Mesendoderm (in vitro differentiated cells): ENCODE measurements around the gene RPS6KA5.
A peak's percentile ranks its signal among the peaks of the same experiment; 100 is the strongest.

Source experiments
- DNase-seq: peaks from one replicate; pipeline ENCODE4 v3.0.0; 2013
- H2AK5ac ChIP-seq: 2 replicates; pipeline ENCODE4 v1.6.1; 2013; ENCODE audit warnings: low read length, inconsistent platforms
- H2BK120ac ChIP-seq: 2 replicates; pipeline ENCODE4 v1.6.1; 2013; ENCODE audit warnings: low read depth, mild to moderate bottlenecking, low read length, moderate library complexity, mixed read lengths
- H2BK15ac ChIP-seq: replicated peaks from 2 replicates; pipeline ENCODE4 v1.6.1; 2013; ENCODE audit warnings: low read depth, mild to moderate bottlenecking, moderate library complexity
- H2BK5ac ChIP-seq: 2 replicates; pipeline ENCODE4 v1.6.1; 2013; ENCODE audit warnings: low read length, inconsistent platforms
- H3K18ac ChIP-seq: 2 replicates; pipeline ENCODE4 v1.6.1; 2013; ENCODE audit warnings: mild to moderate bottlenecking, low read length, mixed read lengths
- H3K23ac ChIP-seq: one replicate; pipeline ENCODE4 v1.6.1; 2013; ENCODE audit warnings: low read length
- H3K27ac ChIP-seq: 2 replicates; pipeline ENCODE4 v1.5.1; 2013; ENCODE audit warnings: low read depth, mild to moderate bottlenecking, inconsistent platforms, low read length, moderate library complexity
- H3K27me3 ChIP-seq: 2 replicates; pipeline ENCODE4 v1.6.1; 2013; ENCODE audit warnings: low read length, control low read depth, mild to moderate bottlenecking, inconsistent platforms; ENCODE audit not compliant: insufficient read depth, poor library complexity
- H3K36me3 ChIP-seq: 2 replicates; pipeline ENCODE4 v1.6.1; 2013; ENCODE audit warnings: low read length, inconsistent platforms; ENCODE audit not compliant: control insufficient read depth, insufficient read depth
- H3K4ac ChIP-seq: one replicate; pipeline ENCODE4 v1.6.1; 2013; ENCODE audit warnings: low read depth, mild to moderate bottlenecking, low read length, moderate library complexity
- H3K4me1 ChIP-seq: 2 replicates; pipeline ENCODE4 v1.6.1; 2013; ENCODE audit warnings: low read depth, low read length, inconsistent platforms; ENCODE audit not compliant: control insufficient read depth
- H3K4me2 ChIP-seq: 2 replicates; pipeline ENCODE4 v1.6.1; 2013; ENCODE audit warnings: low read length
- H3K4me3 ChIP-seq: 2 replicates; pipeline ENCODE4 v1.5.1; 2013; ENCODE audit warnings: mild to moderate bottlenecking, low read length
- H3K56ac ChIP-seq: one replicate; pipeline ENCODE4 v1.6.1; 2013; ENCODE audit warnings: low read length
- H3K79me1 ChIP-seq: 2 replicates; pipeline ENCODE4 v1.6.1; 2013; ENCODE audit warnings: low read length, inconsistent platforms
- H3K79me2 ChIP-seq: 2 replicates; pipeline ENCODE4 v1.6.1; 2013; ENCODE audit warnings: mild to moderate bottlenecking, low read length; ENCODE audit not compliant: control insufficient read depth, insufficient read depth
- H3K9ac ChIP-seq: 2 replicates; pipeline ENCODE4 v1.6.1; 2013; ENCODE audit warnings: low read length, inconsistent platforms
- H4K5ac ChIP-seq: one replicate; pipeline ENCODE4 v1.6.1; 2013; ENCODE audit warnings: low read length
- H4K8ac ChIP-seq: one replicate; pipeline ENCODE4 v1.6.1; 2013; ENCODE audit warnings: low read depth, mild to moderate bottlenecking, control low read depth, low read length, moderate library complexity
- WGBS: extraction: QIAGEN DNeasy Blood & Tissue Kit; methylation state at CpG from one replicate; pipeline ENCODE4 v1.1.7; 2013; ENCODE audit warnings: low lambda C conversion rate, missing lambda C conversion rate; ENCODE audit not compliant: insufficient coverage; ENCODE audit errors: extremely low coverage; 5-methylcytosine and 5-hydroxymethylcytosine counted together

RPS6KA5 gene

DNA sequence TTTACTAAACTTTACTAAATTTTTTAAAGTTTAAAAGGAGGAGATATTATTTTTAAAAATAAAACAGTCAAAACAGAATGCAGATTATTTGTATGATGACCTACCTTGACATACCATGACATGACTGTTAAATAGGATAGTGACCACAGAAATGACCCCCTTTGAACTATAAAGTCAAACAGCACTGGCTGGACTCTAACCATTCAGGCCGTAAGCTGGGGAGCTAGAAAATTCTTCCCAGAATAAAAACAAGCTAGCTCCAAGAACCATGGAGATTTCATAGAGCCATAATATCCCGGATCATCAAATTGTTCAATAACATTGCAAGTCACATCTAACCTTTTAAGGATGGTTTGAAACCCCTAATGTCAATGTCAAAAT is 50.3 kb downstream of the RPS6KA5 start:
- H2BK15ac ChIP-seq = no peak overlapping the region
- no CpG with 5 or more reads among the region's 2 CpGs for WGBS

DNA sequence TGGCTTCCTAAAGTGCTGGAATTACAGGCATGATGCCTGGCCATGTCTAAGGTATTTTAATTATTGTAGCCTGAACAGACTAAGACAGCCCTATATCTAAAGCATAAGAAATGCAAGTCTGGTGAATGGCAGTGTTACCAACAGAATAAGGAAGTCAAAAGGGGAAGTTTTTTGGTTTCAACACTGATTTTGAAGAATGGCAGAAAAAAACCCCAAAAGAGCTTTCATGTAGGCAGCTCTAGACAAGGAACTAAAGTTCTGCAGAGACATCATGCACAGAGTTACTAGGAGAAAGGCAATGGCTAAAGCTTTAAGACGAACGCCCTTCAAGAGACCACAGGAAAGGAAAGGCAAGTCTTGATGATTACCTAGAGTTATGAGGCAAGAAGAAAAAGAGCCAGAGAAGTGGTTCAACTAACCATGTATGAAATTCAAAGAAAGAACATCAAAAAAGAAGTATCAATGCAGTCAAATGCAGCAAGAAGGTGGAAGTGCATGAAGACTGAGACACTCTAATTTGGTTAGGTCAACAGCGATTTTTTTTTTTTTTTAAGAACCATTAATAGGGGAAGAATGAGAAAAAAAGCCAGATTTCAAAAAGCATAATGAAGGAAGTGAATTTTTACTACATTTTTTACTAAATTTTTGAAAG is 50.8 kb downstream of the RPS6KA5 start:
- Histone ChIP-seq H3K79me1 (no peaks in the 10 kb centered on the region), H3K36me3 (no peaks in the 10 kb centered on the region), H2BK5ac (no peak overlapping the region), H3K9ac (no peak overlapping the region), H3K4me2 (no peak overlapping the region), H2BK15ac (no peak overlapping the region), H3K27ac (no peak overlapping the region), H3K18ac (no peak overlapping the region), H3K79me2 (no peaks in the 10 kb centered on the region), H3K4ac (no peak overlapping the region), H4K5ac (no peak overlapping the region), H3K27me3 (no peaks in the 10 kb centered on the region), H3K23ac (no peak overlapping the region), H3K4me3 (no peak overlapping the region), H3K4me1 (no peaks in the 10 kb centered on the region), H2BK120ac (no peak overlapping the region), H2AK5ac (no peak overlapping the region), H3K56ac (no peak overlapping the region), H4K8ac (no peak overlapping the region)
- no CpG with 5 or more reads among the region's 3 CpGs for WGBS
- DNase-seq = no peak

More for the DNA sequence above, 50.3 kb downstream of the RPS6KA5 start:
- no peak for DNase-seq
- no peak overlapping the region for H3K18ac ChIP-seq
- H3K9ac ChIP-seq = no peak overlapping the region
- no peak overlapping the region for H2BK5ac ChIP-seq
- H3K4me1 ChIP-seq = no peaks in the 10 kb centered on the region
- no peak overlapping the region for H3K4ac ChIP-seq
- no peak overlapping the region for H4K8ac ChIP-seq
- no peaks in the 10 kb centered on the region for H3K79me2 ChIP-seq
- no peak overlapping the region for H2AK5ac ChIP-seq
- no peak overlapping the region for H3K4me2 ChIP-seq
- H3K23ac ChIP-seq = no peak overlapping the region
- H3K56ac ChIP-seq = no peak overlapping the region
- no peak overlapping the region for H4K5ac ChIP-seq
- H3K79me1 ChIP-seq = no peaks in the 10 kb centered on the region
- no peak overlapping the region for H3K27ac ChIP-seq
- H2BK120ac ChIP-seq = no peak overlapping the region
- no peaks in the 10 kb centered on the region for H3K27me3 ChIP-seq
- H3K36me3 ChIP-seq = no peaks in the 10 kb centered on the region
- H3K4me3 ChIP-seq = no peak overlapping the region

- Histone ChIP-seq H3K9ac (no peak overlapping the region), H2AK5ac (no peak overlapping the region), H3K4me2 (no peak overlapping the region), H3K23ac (no peak overlapping the region), H4K5ac (no peak overlapping the region), H2BK15ac (no peak overlapping the region), H3K4me1 (no peaks in the 10 kb centered on the region), H3K56ac (no peak overlapping the region), H2BK120ac (no peak overlapping the region), H3K79me1 (no peaks in the 10 kb centered on the region), H3K4ac (no peak overlapping the region), H3K79me2 (no peaks in the 10 kb centered on the region), H3K18ac (no peak overlapping the region), H4K8ac (no peak overlapping the region), H3K4me3 (no peak overlapping the region), H3K27ac (no peak overlapping the region), H3K27me3 (no peaks in the 10 kb centered on the region), H2BK5ac (no peak overlapping the region), H3K36me3 (no peaks in the 10 kb centered on the region)
- no peak for DNase-seq
- no CpG with 5 or more reads among the region's 2 CpGs for WGBS
Measured at GRCh38 chr14:91008759-91009409, 51.6 kb downstream of the RPS6KA5 start.

- H3K4me3 ChIP-seq = no peak overlapping the region
- H3K4ac ChIP-seq = no peak overlapping the region
- H3K4me1 ChIP-seq = no peaks in the 10 kb centered on the region
- H3K9ac ChIP-seq = no peak overlapping the region
- H2BK15ac ChIP-seq = no peak overlapping the region
- no peak for DNase-seq
- no peak overlapping the region for H2BK5ac ChIP-seq
- H3K23ac ChIP-seq = no peak overlapping the region
- no peaks in the 10 kb centered on the region for H3K79me2 ChIP-seq
- H3K56ac ChIP-seq = no peak overlapping the region
- no peaks in the 10 kb centered on the region for H3K27me3 ChIP-seq
- H2BK120ac ChIP-seq = no peak overlapping the region
- H4K5ac ChIP-seq = no peak overlapping the region
- H4K8ac ChIP-seq = no peak overlapping the region
- no peaks in the 10 kb centered on the region for H3K79me1 ChIP-seq
- no peak overlapping the region for H3K18ac ChIP-seq
- no peaks in the 10 kb centered on the region for H3K36me3 ChIP-seq
- H2AK5ac ChIP-seq = no peak overlapping the region
- no peak overlapping the region for H3K27ac ChIP-seq
- no peak overlapping the region for H3K4me2 ChIP-seq
Measured at GRCh38 chr14:91005716-91006115, 54.7 kb downstream of the RPS6KA5 start.

- no peak overlapping the region for H3K18ac ChIP-seq
- H3K27me3 ChIP-seq = no peaks in the 10 kb centered on the region
- H2BK5ac ChIP-seq = no peak overlapping the region
- H2AK5ac ChIP-seq = no peak overlapping the region
- no peak overlapping the region for H3K4me3 ChIP-seq
- H4K5ac ChIP-seq = no peak overlapping the region
- H3K79me1 ChIP-seq = no peaks in the 10 kb centered on the region
- no peak overlapping the region for H3K4me2 ChIP-seq
- no peak overlapping the region for H2BK120ac ChIP-seq
- no peaks in the 10 kb centered on the region for H3K79me2 ChIP-seq
- no peaks in the 10 kb centered on the region for H3K4me1 ChIP-seq
- H2BK15ac ChIP-seq = no peak overlapping the region
- H3K27ac ChIP-seq = no peak overlapping the region
- no peak for DNase-seq
- no peak overlapping the region for H3K56ac ChIP-seq
- no peaks in the 10 kb centered on the region for H3K36me3 ChIP-seq
- no peak overlapping the region for H3K23ac ChIP-seq
- H4K8ac ChIP-seq = no peak overlapping the region
- no peak overlapping the region for H3K4ac ChIP-seq
- no peak overlapping the region for H3K9ac ChIP-seq
Measured at GRCh38 chr14:91004987-91005386, 55.5 kb downstream of the RPS6KA5 start.

DNA sequence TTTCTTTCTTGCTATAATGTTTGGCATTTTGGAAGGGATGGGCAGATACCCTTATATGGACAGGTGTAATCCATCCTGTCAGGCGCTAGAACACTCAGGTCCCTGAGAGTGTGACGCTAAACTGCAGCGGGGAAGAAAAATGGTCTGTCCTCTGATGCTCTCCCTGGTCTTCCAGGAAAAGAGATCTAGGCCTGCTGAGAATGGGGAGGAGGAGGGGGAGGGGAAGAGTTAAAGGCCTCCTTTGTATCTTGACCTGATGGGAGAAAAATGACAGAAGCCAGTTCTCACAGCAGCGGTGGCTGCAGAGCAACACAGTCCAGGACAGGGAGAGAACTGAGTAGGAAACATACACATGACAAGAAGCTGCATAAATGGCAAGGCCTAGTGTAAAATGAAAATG is 61.1 kb downstream of the RPS6KA5 start:
- no peak overlapping the region for H3K18ac ChIP-seq
- H3K4me1 ChIP-seq = no peaks in the 10 kb centered on the region
- WGBS = no CpG with 5 or more reads among the region's 4 CpGs
- no peak overlapping the region for H3K9ac ChIP-seq
- H3K4ac ChIP-seq = no peak overlapping the region
- H2BK120ac ChIP-seq = no peak overlapping the region
- H3K4me3 ChIP-seq = no peak overlapping the region
- no peak overlapping the region for H3K56ac ChIP-seq
- H4K8ac ChIP-seq = no peak overlapping the region
- H3K23ac ChIP-seq = no peak overlapping the region
- no peak overlapping the region for H2BK5ac ChIP-seq
- H3K27me3 ChIP-seq = no peaks in the 10 kb centered on the region
- no peaks in the 10 kb centered on the region for H3K79me2 ChIP-seq
- DNase-seq = peak; percentile 27
- no peak overlapping the region for H2BK15ac ChIP-seq
- H3K36me3 ChIP-seq = no peaks in the 10 kb centered on the region
- no peak overlapping the region for H4K5ac ChIP-seq
- H3K4me2 ChIP-seq = no peak overlapping the region
- H2AK5ac ChIP-seq = no peak overlapping the region
- no peak overlapping the region for H3K27ac ChIP-seq
- no peaks in the 10 kb centered on the region for H3K79me1 ChIP-seq
